ENCODE data around the gene EXOC4.

GRCh38 chr7:133836666-133837065, 583.8 kb downstream of the EXOC4 start:
- TF ChIP-seq, protein P1, sequence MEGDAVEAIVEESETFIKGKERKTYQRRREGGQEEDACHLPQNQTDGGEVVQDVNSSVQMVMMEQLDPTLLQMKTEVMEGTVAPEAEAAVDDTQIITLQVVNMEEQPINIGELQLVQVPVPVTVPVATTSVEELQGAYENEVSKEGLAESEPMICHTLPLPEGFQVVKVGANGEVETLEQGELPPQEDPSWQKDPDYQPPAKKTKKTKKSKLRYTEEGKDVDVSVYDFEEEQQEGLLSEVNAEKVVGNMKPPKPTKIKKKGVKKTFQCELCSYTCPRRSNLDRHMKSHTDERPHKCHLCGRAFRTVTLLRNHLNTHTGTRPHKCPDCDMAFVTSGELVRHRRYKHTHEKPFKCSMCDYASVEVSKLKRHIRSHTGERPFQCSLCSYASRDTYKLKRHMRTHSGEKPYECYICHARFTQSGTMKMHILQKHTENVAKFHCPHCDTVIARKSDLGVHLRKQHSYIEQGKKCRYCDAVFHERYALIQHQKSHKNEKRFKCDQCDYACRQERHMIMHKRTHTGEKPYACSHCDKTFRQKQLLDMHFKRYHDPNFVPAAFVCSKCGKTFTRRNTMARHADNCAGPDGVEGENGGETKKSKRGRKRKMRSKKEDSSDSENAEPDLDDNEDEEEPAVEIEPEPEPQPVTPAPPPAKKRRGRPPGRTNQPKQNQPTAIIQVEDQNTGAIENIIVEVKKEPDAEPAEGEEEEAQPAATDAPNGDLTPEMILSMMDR (IDR thresholded peaks at IDR 0.05): no peak
- TF ChIP-seq POLR2A (IDR thresholded peaks at IDR 0.05; ENCODE audit: low read depth) (no peak), EP300 (IDR thresholded peaks at IDR 0.05) (no peak), POLR2AphosphoS5 (IDR thresholded peaks at IDR 0.05) (no peak)
